ENCODE measurements around the gene FAM229B. TPM values are rescaled to one million over a fixed set of nuclear protein-coding genes. Genes with fewer than 3 reads are reported as not detected.

FAM229B gene
- total and polyA plus RNA-seq, 2 of the 8 experiments (the other 6 are each of a cell fraction or from before 2014, with no cell fraction given) = 10.0 to 10.4 TPM

DNA sequence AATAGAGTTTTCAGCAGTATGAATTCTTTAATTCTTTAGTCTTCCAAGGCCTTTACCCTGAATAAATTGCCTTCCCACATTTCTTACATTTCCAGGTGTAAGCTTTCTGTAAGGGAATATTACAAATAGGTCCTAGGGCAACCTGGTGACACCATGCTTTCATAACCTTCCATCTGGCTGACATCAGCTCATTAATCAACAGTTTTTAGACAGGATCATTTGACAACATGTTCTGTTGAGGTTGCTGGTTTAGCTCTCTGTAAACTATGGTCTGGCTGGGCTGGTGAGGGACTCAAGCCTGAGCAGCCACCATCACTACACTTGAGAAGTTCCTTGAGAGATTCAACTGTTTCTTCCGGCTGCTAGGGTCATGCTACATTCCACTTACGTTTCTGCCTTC, 19.2 kb downstream of the FAM229B start:
- H3K36me3 ChIP-seq (ENCODE audit: control insufficient read depth in 2 of 4, insufficient read depth in 4 of 4, low read length in 3 of 4) = no peaks in the 10 kb centered on the region
- WGBS, 2 experiments (ENCODE audit: extremely low coverage in 1 of 2, insufficient coverage in 1 of 2, insufficient read length in 1 of 2, insufficient replicate concordance in 2 of 2, low coverage in 1 of 2, low lambda C conversion rate in 2 of 2, missing lambda C conversion rate in 1 of 2) = 88% methylated on average over 2 of the region's 2 CpGs; no CpG with 5 or more reads in 1 of the 2 experiments
- TF ChIP-seq RBBP5 (IDR thresholded peaks at IDR 0.05; ENCODE audit: borderline replicate concordance, low read depth, low read length) (no peak), SUZ12 (IDR thresholded peaks at IDR 0.05; ENCODE audit: low read length) (no peak), KDM4A (IDR thresholded peaks at IDR 0.05; ENCODE audit: low read depth, low read length, severe bottlenecking) (no peak), MAX (IDR thresholded peaks at IDR 0.05) (no peak), EZH2 (IDR thresholded peaks at IDR 0.05; ENCODE audit: low read depth, low read length, severe bottlenecking) (no peak), BCL11A (IDR thresholded peaks at IDR 0.05; ENCODE audit: low read depth in 2 of 2, low read length in 2 of 2) (no peak), SAP30 (IDR thresholded peaks at IDR 0.05; ENCODE audit: insufficient read depth, insufficient replicate concordance, low read length) (no peak), RFX5 (IDR thresholded peaks at IDR 0.05; ENCODE audit: borderline replicate concordance, low read depth, low read length) (no peak), JUND (IDR thresholded peaks at IDR 0.05; ENCODE audit: low read length) (no peak), ATF3 (IDR thresholded peaks at IDR 0.05; ENCODE audit: insufficient read depth, low read depth, low read length) (no peak), SP4 (IDR thresholded peaks at IDR 0.05; ENCODE audit: low read length) (no peak)
- TF ChIP-seq, protein P1, sequence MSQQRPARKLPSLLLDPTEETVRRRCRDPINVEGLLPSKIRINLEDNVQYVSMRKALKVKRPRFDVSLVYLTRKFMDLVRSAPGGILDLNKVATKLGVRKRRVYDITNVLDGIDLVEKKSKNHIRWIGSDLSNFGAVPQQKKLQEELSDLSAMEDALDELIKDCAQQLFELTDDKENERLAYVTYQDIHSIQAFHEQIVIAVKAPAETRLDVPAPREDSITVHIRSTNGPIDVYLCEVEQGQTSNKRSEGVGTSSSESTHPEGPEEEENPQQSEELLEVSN (IDR thresholded peaks at IDR 0.05) = no peak

More for the DNA sequence above, 19.2 kb downstream of the FAM229B start:
- Histone ChIP-seq H4K91ac (replicated peaks; ENCODE audit: insufficient read length, low read length) (no peak overlapping the region), H4K5ac (ENCODE audit: insufficient read length, low read depth, low read length) (no peak overlapping the region), H3K27ac (ENCODE audit: low read depth, low read length) (no peak overlapping the region), H3K4me2 (ENCODE audit: insufficient read depth in 1 of 2, low read depth in 2 of 2, low read length in 2 of 2) (no peak overlapping the region), H2BK12ac (ENCODE audit: low read depth, low read length) (no peak overlapping the region), H3K27me3 (replicated peaks in 1 of 4; ENCODE audit: control insufficient read depth in 3 of 4, extremely low read depth in 1 of 4, insufficient read depth in 3 of 4, low read length in 3 of 4) (no peaks in the 10 kb centered on the region), H3K79me2 (ENCODE audit: control insufficient read depth in 1 of 2, insufficient read depth in 2 of 2, low read length in 2 of 2) (no peaks in the 10 kb centered on the region), H4K20me1 (replicated peaks in 1 of 2; ENCODE audit: control insufficient read depth in 1 of 2, insufficient read depth in 2 of 2, low read length in 2 of 2) (no peaks in the 10 kb centered on the region), H3K4me1 (replicated peaks in 1 of 4; ENCODE audit: control insufficient read depth in 3 of 4, insufficient read depth in 4 of 4, low read length in 3 of 4) (no peaks in the 10 kb centered on the region), H3K4ac (replicated peaks; ENCODE audit: insufficient read length, low read depth, low read length) (no peak overlapping the region), H2AFZ (ENCODE audit: low read length) (no peak overlapping the region), H3K9ac (replicated peaks in 1 of 4; ENCODE audit: extremely low read depth in 1 of 4, low read depth in 3 of 4, low read length in 3 of 4) (no peak overlapping the region), H3K79me1 (ENCODE audit: low read depth, low read length) (no peaks in the 10 kb centered on the region), H2AK5ac (ENCODE audit: low read depth, low read length) (no peak overlapping the region), H3K14ac (ENCODE audit: insufficient read length) (no peak overlapping the region), H3K4me3 (ENCODE audit: extremely low read depth in 1 of 4, insufficient read depth in 2 of 4, low read depth in 3 of 4, low read length in 4 of 4) (no peak overlapping the region), H2BK15ac (ENCODE audit: low read length) (peak overlapping the region; percentile 36; the same call in 1 of the 2 replicates), H3K9me3 (ENCODE audit: insufficient read depth in 2 of 2, low read depth in 1 of 2, low read length in 1 of 2) (no peaks in the 10 kb centered on the region; a peak in 1 of 4 replicates), H3K18ac (ENCODE audit: extremely low read depth, low read length) (no peak overlapping the region), H3K23me2 (ENCODE audit: low read depth, low read length) (no peaks in the 10 kb centered on the region), H3K23ac (ENCODE audit: insufficient read length) (no peak overlapping the region), H2BK120ac (replicated peaks; ENCODE audit: low read depth, low read length) (no peak overlapping the region), H2BK5ac (ENCODE audit: low read depth, low read length) (no peak overlapping the region), H3K56ac (replicated peaks; ENCODE audit: insufficient read length, low read depth, low read length) (no peak overlapping the region), H2BK20ac (ENCODE audit: low read length) (peak overlapping the region; percentile 36; the same call in 1 of the 2 replicates), H4K8ac (ENCODE audit: extremely low read depth, insufficient read depth, low read length) (no peak overlapping the region)
- FAIRE-seq (no peak), DNase-seq (ENCODE audit: low read depth in 1 of 2, low spot score in 2 of 2) (no peak)
- POLR2A ChIA-PET (ENCODE audit: partially characterized antibody) = interaction anchor here (1.6 kb wide), 1 partner anchor 19 kb away, joined by 4 read pairs; the partner anchor contains the start of genes FAM229B and TUBE1
- CTCF ChIA-PET (ENCODE audit: partially characterized antibody) = interaction anchor here (0.6 to 1.1 kb wide), 4 partner anchors 12 to 477 kb away, joined by 3 to 4 read pairs (median 3); no protein-coding TSS in a partner anchor

All from H1 (cell line).